ENCODE measurements around the gene HIBADH.

The HIBADH gene

GRCh38 chr7:27662490-27663205 lies at the start of gene HIBADH:
Gene HIBADH, minus strand, starts transcription at chr7:27662883. Its CDS starts 95 bp downstream, at chr7:27662788.
- peak; percentile 80 to 99 (median 97) for DNase-seq

GRCh38 chr7:27712217-27712616 lies 49.5 kb upstream of the HIBADH start:
- no peak for DNase-seq

DNA sequence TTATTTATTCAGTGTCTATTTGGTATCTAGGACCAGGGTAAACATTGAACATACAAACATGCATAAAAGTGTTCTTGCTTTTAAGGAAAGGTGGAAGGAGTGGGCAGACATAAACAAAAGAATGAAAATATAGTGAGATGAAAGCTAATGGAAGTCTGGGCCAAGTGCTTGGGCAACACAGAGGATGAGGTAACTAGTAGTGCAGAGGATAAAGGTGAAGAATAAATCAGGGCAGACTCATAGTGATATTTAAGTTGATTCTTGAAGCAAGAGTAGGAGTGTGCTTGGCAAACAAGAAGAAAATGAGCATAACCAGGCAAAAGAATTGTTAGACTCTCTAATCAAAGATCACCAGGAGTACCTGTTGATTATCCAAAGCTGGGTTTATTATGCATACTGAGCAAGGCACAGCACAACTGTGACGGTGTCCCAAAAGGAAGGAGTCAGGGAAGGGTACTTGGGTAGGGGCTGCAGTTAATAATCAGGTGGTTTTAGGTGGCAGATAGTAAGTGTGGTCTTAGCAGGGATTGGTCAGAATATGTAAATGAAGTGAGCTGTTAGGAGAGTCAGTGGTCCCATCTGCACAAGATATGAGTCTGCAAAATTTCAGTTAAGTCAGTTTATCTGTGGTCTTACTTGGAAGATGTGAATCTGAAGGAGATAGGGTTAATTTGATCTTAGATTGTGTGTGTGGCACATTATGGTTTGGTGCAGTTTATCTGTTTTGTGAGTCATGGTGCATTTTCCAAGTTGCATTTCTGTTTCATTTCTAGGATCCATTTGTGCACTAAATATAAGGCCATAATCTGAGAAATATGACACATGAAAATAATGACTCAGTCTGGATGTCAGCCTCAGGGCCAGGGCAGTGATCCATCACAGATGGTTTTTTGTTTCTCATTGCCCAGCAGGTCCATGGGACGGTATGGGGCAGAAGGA lies 46.7 kb upstream of the HIBADH start:
- no peak for DNase-seq

DNA sequence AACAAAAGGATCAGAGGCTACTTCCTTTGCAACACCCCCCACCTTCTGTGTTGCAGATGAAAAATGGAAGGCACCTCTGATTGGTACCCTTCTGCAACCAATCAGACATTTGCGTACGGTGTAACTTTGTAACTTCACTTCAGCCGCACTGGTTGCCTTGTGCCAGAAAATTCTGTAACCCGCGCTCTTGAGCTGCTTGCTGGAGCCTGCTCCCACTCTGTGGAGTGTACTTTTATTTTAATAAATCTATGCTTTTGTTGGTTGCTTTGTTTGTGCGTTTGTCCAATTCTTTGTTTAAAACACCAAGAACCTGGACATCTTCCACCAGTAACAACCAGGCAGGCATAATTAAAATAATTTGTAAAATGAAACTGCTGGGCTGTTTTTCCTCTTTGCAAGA lies 45.8 kb upstream of the HIBADH start:
- DNase-seq = no peak

DNA sequence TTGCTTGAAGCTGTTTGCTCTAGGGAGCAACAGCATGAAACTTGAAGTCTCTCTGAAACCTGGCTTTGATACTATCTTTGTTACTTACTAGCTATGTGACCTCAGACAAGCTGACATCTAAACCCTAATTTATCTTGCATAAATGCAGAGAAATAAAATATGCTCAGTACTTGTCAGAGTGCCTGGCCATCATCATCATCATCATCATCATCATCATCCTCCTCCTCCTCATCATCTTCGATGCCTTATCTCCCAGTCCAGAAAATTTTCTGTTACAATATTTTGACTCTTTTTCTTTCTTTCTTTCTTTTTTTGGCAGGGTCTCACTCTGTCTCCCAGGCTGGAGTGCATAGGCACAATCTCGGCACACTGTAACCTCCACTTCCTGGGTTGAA lies 42.5 kb upstream of the HIBADH start:
- DNase-seq = no peak

DNA sequence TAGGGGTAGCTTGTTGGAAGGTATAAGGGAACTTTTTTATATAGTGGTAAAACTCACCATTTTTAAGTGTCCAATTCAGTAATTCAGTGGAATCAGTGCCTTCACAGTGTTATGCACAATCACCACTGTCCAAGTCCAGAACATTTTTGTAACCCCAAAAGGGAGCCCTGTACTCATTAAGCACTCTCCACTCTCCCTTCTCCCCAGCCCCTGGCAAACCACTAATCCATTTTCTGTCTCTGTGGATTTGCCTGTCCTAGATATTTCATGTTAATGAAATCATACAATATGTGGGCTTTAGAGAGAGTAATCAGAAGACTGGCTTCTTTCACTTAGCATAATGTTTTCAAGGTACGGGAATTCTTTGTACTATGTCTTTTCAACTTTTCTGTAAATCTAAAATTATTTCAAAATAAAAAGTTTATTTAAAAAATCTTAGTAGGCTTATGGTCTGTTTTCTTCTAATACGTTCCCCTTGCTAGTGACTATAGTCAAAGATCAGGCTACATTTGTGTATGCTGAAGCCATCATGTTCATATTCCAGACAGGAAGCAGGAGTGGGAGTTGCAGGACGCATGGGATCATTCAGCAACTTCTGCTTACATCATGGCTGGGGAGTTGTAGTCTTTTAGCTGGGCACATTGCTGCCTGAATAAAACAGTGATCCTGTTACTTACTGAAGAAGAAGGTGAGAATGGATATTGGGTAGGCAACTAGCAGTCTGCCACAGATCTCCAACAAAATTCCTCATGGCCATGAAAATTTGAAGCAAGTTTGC lies 41.9 kb upstream of the HIBADH start:
- DNase-seq = no peak

- DNase-seq = no peak
Measured at GRCh38 chr7:27703181-27703580, 40.5 kb upstream of the HIBADH start.

- no peak for DNase-seq
Measured at GRCh38 chr7:27700501-27700900, 37.8 kb upstream of the HIBADH start.

- no peak for DNase-seq
Measured at GRCh38 chr7:27699751-27700150, 37.1 kb upstream of the HIBADH start.

GRCh38 chr7:27697861-27698430 lies 35.3 kb upstream of the HIBADH start:
- DNase-seq = peak in 3 of 51 donors; percentile 2 to 28 (median 3)

DNA sequence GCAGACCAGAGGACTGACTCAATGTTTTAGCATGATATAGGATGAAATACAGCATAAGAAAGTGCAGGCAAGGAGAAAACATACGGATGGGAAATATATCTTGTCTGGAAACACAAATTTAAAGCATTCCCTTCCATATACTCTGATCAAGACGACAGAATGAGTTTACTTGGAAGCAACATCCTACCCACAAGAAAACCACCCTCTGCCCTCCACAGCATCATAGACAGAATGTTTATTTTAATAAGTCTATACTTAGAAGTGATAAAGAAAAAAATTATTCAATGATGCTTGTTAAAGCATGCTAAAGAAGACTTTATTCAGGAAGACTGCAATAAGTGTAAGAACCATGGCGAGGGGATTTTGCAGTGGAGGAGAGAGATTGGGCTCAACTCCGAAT lies 32.4 kb upstream of the HIBADH start:
- no peak for DNase-seq

DNA sequence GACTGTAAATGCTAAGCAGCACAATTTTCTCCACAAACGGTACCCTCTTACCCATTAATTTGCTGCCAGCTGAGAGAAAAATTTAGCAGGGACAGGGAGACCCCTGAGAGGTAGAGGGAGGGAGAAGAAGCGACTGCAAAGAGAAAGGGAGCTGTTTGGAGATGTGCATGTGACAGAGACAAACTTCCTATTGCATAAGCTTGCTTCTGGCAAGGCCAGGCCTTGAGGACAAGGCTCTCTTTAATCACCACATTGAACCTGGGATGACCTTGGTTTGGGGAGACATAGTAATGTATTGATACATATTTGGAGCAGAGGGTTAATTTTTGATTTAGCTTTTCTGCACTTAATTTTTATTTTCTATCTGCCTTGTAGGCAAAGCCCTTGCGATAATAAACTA lies 31.1 kb upstream of the HIBADH start:
- DNase-seq = peak in 4 of 51 donors; percentile 4 to 20 (median 13)

GRCh38 chr7:27690649-27691048 lies 28.0 kb upstream of the HIBADH start:
- no peak for DNase-seq

- peak in 4 of 51 donors; percentile 2 to 16 (median 8) for DNase-seq
Measured at GRCh38 chr7:27689591-27690164, 27.0 kb upstream of the HIBADH start.

DNA sequence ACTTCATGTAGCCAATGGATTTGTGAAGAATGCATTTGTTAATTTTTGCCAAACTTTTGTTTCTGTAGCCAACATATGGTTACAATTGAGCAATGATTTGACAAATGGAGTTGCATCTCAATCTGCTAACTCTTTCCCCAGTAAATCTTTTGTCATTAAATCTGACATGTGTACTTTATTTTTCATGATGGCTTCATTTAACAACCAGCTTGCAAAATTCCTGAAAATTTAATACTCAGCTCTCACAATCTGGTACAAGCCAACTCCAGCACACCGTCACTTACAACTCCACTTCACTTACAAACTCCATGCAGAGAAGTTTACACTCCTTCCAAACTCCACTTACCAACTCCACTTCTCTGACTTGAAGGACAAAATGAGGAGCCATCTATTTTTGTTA lies 26.5 kb upstream of the HIBADH start:
- no peak for DNase-seq

DNA sequence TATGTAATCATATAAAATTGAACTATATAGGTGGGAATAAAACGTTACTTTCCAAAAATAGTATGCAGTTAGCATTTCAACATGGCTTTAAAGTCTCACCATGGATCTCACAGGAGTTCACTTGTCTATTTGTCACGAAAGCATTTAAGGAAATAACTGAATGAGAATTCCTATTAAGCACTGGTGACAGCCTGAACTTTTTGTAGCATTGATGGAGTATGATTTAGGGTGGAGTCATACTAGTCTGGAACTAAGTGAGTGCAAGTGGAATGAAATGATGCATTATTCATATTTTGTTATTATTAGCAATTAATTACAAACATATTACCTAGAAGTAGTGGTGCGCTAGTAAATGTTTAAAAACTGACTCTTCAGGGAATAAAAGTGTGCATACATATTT lies 26.0 kb upstream of the HIBADH start:
- no peak for DNase-seq

- DNase-seq = no peak
Measured at GRCh38 chr7:27688056-27688455, 25.4 kb upstream of the HIBADH start.

DNA sequence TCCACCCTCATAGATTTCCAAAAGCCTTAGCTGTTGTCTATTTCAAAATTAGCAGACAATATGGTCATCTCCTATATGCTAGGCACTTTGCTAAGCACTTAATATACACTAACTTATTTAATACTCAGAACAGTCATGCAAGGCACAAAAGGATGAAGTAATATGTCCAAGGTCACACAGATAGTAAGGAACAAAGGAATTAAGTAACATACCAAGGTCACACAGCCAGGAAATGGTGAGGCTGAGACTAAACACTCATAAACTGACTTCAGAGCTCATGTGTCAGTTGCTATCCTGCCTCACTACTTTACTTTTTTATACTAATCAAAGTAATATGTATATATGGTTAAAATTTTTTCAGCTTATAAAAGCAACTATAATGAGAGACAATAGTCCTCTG lies 23.6 kb upstream of the HIBADH start:
- no peak for DNase-seq

GRCh38 chr7:27685893-27686292 lies 23.2 kb upstream of the HIBADH start:
- DNase-seq = no peak

- no peak for DNase-seq
Measured at GRCh38 chr7:27685209-27685608, 22.5 kb upstream of the HIBADH start.

GRCh38 chr7:27684491-27684890 lies 21.8 kb upstream of the HIBADH start:
- DNase-seq = no peak

All from hypothalamus (tissue), 51 donors.